ENCODE measurements around the gene SART3.
A peak's percentile ranks its signal among the peaks of the same experiment; 100 is the strongest.
"Not testable (repeated sequence)": the region's sequence is repeated elsewhere in the genome, so short reads cannot be mapped to it uniquely, and the experiment has no call there.

The SART3 gene

GRCh38 chr12:108596854-108597558 is 36.0 kb upstream of the SART3 start:
- no peak for DNase-seq (ENCODE audit: low spot score)

- DNase-seq (ENCODE audit: low spot score): no peak
These were observed 35.0 kb upstream of the SART3 start for GRCh38 chr12:108595711-108596647.

GRCh38 chr12:108594960-108595710 is 34.2 kb upstream of the SART3 start:
- DNase-seq (ENCODE audit: low spot score): no peak

GRCh38 chr12:108594323-108594903 is 33.4 kb upstream of the SART3 start:
- DNase-seq (ENCODE audit: low spot score): no peak

GRCh38 chr12:108592033-108592909 is 31.3 kb upstream of the SART3 start:
- no peak for DNase-seq (ENCODE audit: low spot score)

GRCh38 chr12:108591267-108591980 is 30.5 kb upstream of the SART3 start:
- no peak for DNase-seq (ENCODE audit: low spot score)

GRCh38 chr12:108590463-108590862 is 29.5 kb upstream of the SART3 start:
- not testable (repeated sequence) for DNase-seq (ENCODE audit: low spot score)

- DNase-seq (ENCODE audit: low spot score): no peak
These were observed 28.9 kb upstream of the SART3 start for GRCh38 chr12:108589840-108590229.

GRCh38 chr12:108589028-108589839 is 28.3 kb upstream of the SART3 start:
- peak; percentile 3 for DNase-seq (ENCODE audit: low spot score)

GRCh38 chr12:108587826-108588225 is 26.9 kb upstream of the SART3 start:
- DNase-seq (ENCODE audit: low spot score): no peak

- no peak for DNase-seq (ENCODE audit: low spot score)
These were observed 25.3 kb upstream of the SART3 start for GRCh38 chr12:108586306-108586705.

GRCh38 chr12:108585864-108586263 is 24.9 kb upstream of the SART3 start:
- no peak for DNase-seq (ENCODE audit: low spot score)

- DNase-seq (ENCODE audit: low spot score): no peak
These were observed 23.6 kb upstream of the SART3 start for GRCh38 chr12:108584456-108585065.

- DNase-seq (ENCODE audit: low spot score): no peak
These were observed 23.0 kb upstream of the SART3 start for GRCh38 chr12:108583991-108584390.

GRCh38 chr12:108582978-108583770 is 22.2 kb upstream of the SART3 start:
- DNase-seq (ENCODE audit: low spot score): no peak

GRCh38 chr12:108582509-108582908 is 21.5 kb upstream of the SART3 start:
- no peak for DNase-seq (ENCODE audit: low spot score)

GRCh38 chr12:108581311-108582227 is 20.6 kb upstream of the SART3 start:
- DNase-seq (ENCODE audit: low spot score): no peak

Measured in kidney tubule cell (primary cell).